WI38 (cell line): ENCODE data around the gene MARCHF3.
"Not testable (repeated sequence)": the region's sequence is repeated elsewhere in the genome, so short reads cannot be mapped to it uniquely, and the experiment has no call there.

Source experiments
- H3K4me3 ChIP-seq: 2 replicates; pipeline ENCODE4 v1.5.1; 2011; ENCODE audit warnings: low read depth, mild to moderate bottlenecking, control low read depth, low read length
- CTCF ChIP-seq: IDR thresholded peaks from 2 replicates; pipeline ENCODE4 v1.5.1; 2012; ENCODE audit warnings: low read depth, mild to moderate bottlenecking, control low read depth, low read length

The MARCHF3 gene

DNA sequence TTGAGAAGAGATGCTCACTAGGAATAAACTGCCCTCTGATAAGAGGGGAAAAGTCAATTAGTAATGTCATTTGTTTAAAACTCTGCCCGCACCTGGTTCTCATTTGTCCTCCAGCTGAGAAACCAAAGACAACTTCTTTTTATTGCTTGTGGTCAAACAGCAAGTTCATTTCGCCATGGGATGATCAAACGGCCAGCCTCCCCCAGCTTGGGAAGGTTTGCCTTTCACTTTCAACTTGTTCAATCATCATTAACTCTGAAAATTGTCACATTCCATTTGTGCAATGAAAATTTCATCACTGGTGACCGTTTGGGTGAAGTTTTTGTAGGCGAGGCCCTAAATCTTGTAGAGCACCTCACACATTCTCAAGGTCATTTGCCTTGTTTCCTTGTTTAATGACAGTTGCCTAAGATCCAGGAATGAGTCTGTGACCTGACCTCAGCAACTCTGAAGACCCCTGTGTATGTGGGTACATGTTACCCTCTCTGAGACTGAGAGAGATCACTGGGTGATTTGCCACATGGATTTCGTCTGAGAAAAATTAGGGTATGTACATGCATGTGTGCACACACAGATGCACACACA lies 117.7 kb downstream of the MARCHF3 start:
- no peak for TF ChIP-seq CTCF
- no peak overlapping the region for H3K4me3 ChIP-seq

- no peak for TF ChIP-seq CTCF
- no peak overlapping the region for H3K4me3 ChIP-seq
These were observed 118.4 kb downstream of the MARCHF3 start for GRCh38 chr5:126911986-126912385.

DNA sequence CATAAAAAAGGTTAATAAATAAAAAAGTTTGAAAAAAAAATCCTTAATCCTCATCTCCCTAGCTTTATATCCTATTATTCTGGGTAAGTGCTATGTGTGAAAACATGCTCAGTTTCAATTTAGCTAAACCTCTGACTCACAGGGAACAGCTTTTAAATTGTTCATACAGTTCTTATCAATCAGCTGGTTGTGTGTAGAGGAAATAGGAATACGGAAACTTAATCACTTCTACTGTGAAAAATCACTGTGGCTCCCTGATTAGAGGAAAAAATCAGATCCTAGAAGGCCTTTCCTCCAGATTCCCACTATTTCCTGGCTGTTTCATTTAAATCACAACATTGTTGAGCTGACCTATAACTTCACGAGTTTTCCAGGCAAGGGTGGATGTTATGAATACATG lies 120.5 kb downstream of the MARCHF3 start:
- TF ChIP-seq CTCF, result no peak
- H3K4me3 ChIP-seq, result no peak overlapping the region

GRCh38 chr5:126904407-126904806 lies 126.0 kb downstream of the MARCHF3 start:
- H3K4me3 ChIP-seq, result not testable (repeated sequence)

DNA sequence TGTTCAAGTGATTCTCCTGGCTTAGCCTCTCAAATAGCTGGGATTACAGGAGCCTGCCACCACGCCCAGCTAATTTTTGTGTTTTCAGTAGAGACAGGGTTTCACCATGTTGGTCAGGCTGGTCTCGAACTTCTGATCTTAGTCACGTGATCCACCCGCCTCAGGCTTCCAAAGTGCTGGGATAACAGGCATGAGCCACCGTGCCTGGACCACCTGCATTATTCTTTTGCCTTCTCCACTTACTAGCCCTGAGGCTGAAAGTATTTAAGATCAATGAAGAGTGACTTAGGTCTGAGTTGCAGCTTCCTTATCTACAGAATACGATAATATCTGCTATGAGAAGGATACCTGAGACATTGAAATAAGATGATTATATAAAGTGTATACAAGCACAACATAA lies 129.6 kb downstream of the MARCHF3 start:
- H3K4me3 ChIP-seq, result no peak overlapping the region
- no peak for TF ChIP-seq CTCF

DNA sequence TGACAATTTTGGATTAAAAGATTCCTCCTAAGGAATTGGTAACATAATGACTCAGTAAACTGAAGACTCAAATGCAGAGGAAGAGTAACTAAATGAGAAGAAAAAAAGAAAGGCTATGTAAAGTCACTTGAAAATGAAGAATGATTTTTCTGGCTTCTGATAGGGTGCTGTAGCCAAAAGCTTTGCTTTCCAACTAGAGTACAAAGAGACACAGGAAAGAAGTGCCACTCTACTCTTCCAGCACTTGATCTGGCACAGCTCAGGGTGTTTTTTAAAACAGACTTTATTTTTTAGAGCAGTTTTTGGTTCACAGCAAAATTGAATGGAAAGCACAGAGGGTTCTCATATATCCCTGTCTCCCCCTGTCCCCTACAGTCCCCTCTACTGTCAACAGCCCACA lies 130.9 kb downstream of the MARCHF3 start:
- H3K4me3 ChIP-seq, result no peak overlapping the region
- TF ChIP-seq CTCF, result no peak

GRCh38 chr5:126897851-126898630 lies 132.3 kb downstream of the MARCHF3 start:
- no peak for TF ChIP-seq CTCF
- no peak overlapping the region for H3K4me3 ChIP-seq

DNA sequence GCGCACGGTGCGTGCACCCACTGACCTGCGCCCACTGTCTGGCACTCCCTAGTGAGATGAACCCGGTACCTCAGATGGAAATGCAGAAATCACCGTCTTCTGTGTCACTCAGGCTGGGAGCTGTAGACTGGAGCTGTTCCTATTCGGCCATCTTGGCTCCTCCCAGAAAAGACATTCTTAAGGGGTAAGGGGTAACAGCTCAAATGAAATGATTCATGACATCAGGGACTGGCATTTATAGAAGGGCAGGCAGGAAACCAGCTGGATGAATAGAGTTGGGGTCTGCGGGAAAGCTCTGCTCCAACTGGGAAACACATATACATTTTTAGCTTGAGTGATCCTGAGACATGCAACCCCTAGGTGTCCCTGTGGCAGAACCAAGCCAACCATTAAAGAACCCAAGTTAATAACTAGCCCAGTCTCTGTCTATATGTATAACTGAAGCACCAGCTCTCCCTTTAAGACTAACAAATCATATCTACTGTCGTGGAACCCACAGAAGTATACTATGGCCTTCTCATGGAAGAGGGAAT lies 134.1 kb downstream of the MARCHF3 start:
- no peak for TF ChIP-seq CTCF
- no peak overlapping the region for H3K4me3 ChIP-seq

GRCh38 chr5:126895712-126896111 lies 134.6 kb downstream of the MARCHF3 start:
- H3K4me3 ChIP-seq, result not testable (repeated sequence)

- not testable (repeated sequence) for H3K4me3 ChIP-seq
These were observed 139.9 kb downstream of the MARCHF3 start for GRCh38 chr5:126890414-126890813.
